GM23338 (cell line): ENCODE data around the gene ARL14EP. TPM values are rescaled to one million over a fixed set of nuclear protein-coding genes. Genes with fewer than 3 reads are reported as not detected.

Experiments used
- ATAC-seq: fragments of 200-7000 bp; cut with Tn5 transposase; 3 replicates; pipeline ENCODE4 v1.9.1; 2020
- DNase-seq: peaks from one replicate; pipeline ENCODE4 v3.0.0-alpha.2; 2015; ENCODE audit warnings: low spot score
- H2AFZ ChIP-seq: fragments of 200-600 bp; sonication (generic); 2 replicates; pipeline ENCODE4 v1.8.0; 2016; ENCODE audit warnings: antibody characterized with exemption, mild to moderate bottlenecking, moderate library complexity
- H3F3A ChIP-seq: fragments of 200-600 bp; sonication (generic); replicated peaks from 2 replicates; pipeline ENCODE4 v1.8.0; 2017; ENCODE audit warnings: antibody characterized with exemption, mixed run types, low read depth
- H3K27ac ChIP-seq: fragments of 200-600 bp; sonication (generic); 2 replicates; pipeline ENCODE4 v1.6.1; 2016; ENCODE audit warnings: low read depth
- H3K27me3 ChIP-seq: fragments of 200-600 bp; sonication (generic); 2 replicates; pipeline ENCODE4 v1.8.0; 2016; ENCODE audit warnings: mild to moderate bottlenecking, mixed run types, moderate library complexity; ENCODE audit not compliant: insufficient read depth
- H3K36me3 ChIP-seq: fragments of 200-600 bp; sonication (generic); 2 replicates; pipeline ENCODE4 v1.8.0; 2016; ENCODE audit warnings: mild to moderate bottlenecking; ENCODE audit not compliant: insufficient read depth
- H3K4me1 ChIP-seq: fragments of 200-600 bp; sonication (generic); 2 replicates; pipeline ENCODE4 v1.8.0; 2016; ENCODE audit warnings: mild to moderate bottlenecking, moderate library complexity; ENCODE audit not compliant: insufficient read depth
- H3K4me2 ChIP-seq: fragments of 200-600 bp; sonication (generic); 2 replicates; pipeline ENCODE4 v1.7.1; 2017; ENCODE audit warnings: mixed run types
- H3K4me3 ChIP-seq: fragments of 200-600 bp; sonication (generic); 2 replicates; pipeline ENCODE4 v1.6.1; 2016; ENCODE audit warnings: mixed run types
- H3K79me2 ChIP-seq: fragments of 200-600 bp; sonication (generic); replicated peaks from 2 replicates; pipeline ENCODE4 v1.8.0; 2017; ENCODE audit warnings: mild to moderate bottlenecking; ENCODE audit not compliant: insufficient read depth
- H3K9me2 ChIP-seq: fragments of 200-600 bp; sonication (generic); 2 replicates; pipeline ENCODE4 v1.8.0; 2017; ENCODE audit not compliant: insufficient read depth
- H4K20me1 ChIP-seq: fragments of 200-600 bp; sonication (generic); replicated peaks from 2 replicates; pipeline ENCODE4 v1.8.0; 2017; ENCODE audit warnings: mild to moderate bottlenecking; ENCODE audit not compliant: insufficient read depth
- H3K27ac Mint-ChIP-seq: 2 replicates; pipeline ENCODE4 v1.8.0; 2020; ENCODE audit warnings: inconsistent platforms, mild to moderate bottlenecking, moderate library complexity, mixed read lengths
- H3K27me3 Mint-ChIP-seq: 3 replicates; pipeline ENCODE4 v1.8.0; 2022; ENCODE audit warnings: low read depth, mild to moderate bottlenecking, moderate library complexity, mixed read lengths, inconsistent platforms; ENCODE audit not compliant: insufficient read depth, poor library complexity
- H3K36me3 Mint-ChIP-seq: 3 replicates; pipeline ENCODE4 v1.8.0; 2021; ENCODE audit warnings: low read depth, mild to moderate bottlenecking, inconsistent platforms, moderate library complexity, mixed read lengths
- H3K4me1 Mint-ChIP-seq: 3 replicates; pipeline ENCODE4 v1.8.0; 2020; ENCODE audit warnings: mild to moderate bottlenecking, inconsistent platforms, mixed read lengths
- H3K4me3 Mint-ChIP-seq: 3 replicates; pipeline ENCODE4 v1.8.0; 2021; ENCODE audit warnings: moderate library complexity, mild to moderate bottlenecking, inconsistent platforms, mixed read lengths
- H3K9me3 Mint-ChIP-seq: 3 replicates; pipeline ENCODE4 v1.8.0; 2020; ENCODE audit warnings: moderate library complexity, mild to moderate bottlenecking, inconsistent platforms, mixed read lengths
- CTCF ChIP-seq, 2 experiments: fragments of 200-600 bp in 1 of 2; sonication (generic) in 1 of 2; conservative IDR thresholded peaks; 2 replicates each; pipeline versions ENCODE4 v1.5.1 to v1.6.1; 2016 to 2017; ENCODE audit warnings: antibody characterized with exemption in 2 of 2, low read depth in 2 of 2, mild to moderate bottlenecking in 2 of 2, moderate library complexity in 1 of 2
- EZH2 ChIP-seq: fragments of 200-600 bp; sonication (generic); IDR thresholded peaks from one replicate; pipeline ENCODE4 v1.8.0; 2017; ENCODE audit warnings: antibody characterized with exemption, mild to moderate bottlenecking, low read depth; ENCODE audit not compliant: unreplicated experiment
- EZH2phosphoT487 ChIP-seq: fragments of 200-600 bp; sonication (generic); IDR thresholded peaks from one replicate; pipeline ENCODE4 v1.8.1; 2018; ENCODE audit warnings: antibody characterized with exemption; ENCODE audit not compliant: unreplicated experiment
- JUNB ChIP-seq: IDR thresholded peaks from one replicate; pipeline ENCODE4 v1.6.1; 2016; ENCODE audit warnings: antibody characterized with exemption; ENCODE audit not compliant: unreplicated experiment
- NANOG ChIP-seq: IDR thresholded peaks from 2 replicates; pipeline ENCODE4 v1.6.1; 2016; ENCODE audit warnings: antibody characterized with exemption, borderline replicate concordance
- POLR2AphosphoS5 ChIP-seq: IDR thresholded peaks from 2 replicates; pipeline ENCODE4 v1.6.1; 2016; ENCODE audit warnings: antibody characterized with exemption, low read depth
- REST ChIP-seq: IDR thresholded peaks from one replicate; pipeline ENCODE4 v1.6.1; 2018; ENCODE audit warnings: antibody characterized with exemption; ENCODE audit not compliant: unreplicated experiment
- STAT1 ChIP-seq: IDR thresholded peaks from one replicate; pipeline ENCODE4 v1.6.1; 2016; ENCODE audit warnings: antibody characterized with exemption; ENCODE audit not compliant: unreplicated experiment
- ZNF114 ChIP-seq: fragments of 250-450 bp; sonication (Bioruptor Pico); IDR thresholded peaks from 2 replicates; pipeline ENCODE4 v1.5.0; 2020; ENCODE audit warnings: mild to moderate bottlenecking, moderate library complexity
- ZNF331 ChIP-seq: fragments of 250-450 bp; sonication (Bioruptor Pico); IDR thresholded peaks from 2 replicates; pipeline ENCODE4 v1.5.0; 2020; ENCODE audit warnings: low read depth, mild to moderate bottlenecking, moderate library complexity
- ZNF462 ChIP-seq: fragments of 250-450 bp; sonication (Bioruptor Pico); IDR thresholded peaks from 2 replicates; pipeline ENCODE4 v1.5.0; 2020; ENCODE audit warnings: mild to moderate bottlenecking, moderate library complexity
- polyA plus RNA-seq: library from polyadenylated mRNA; unstranded; fragments of >200 nt; fragmentation: Nextera tagmentation; extraction: Ambion mirVana; gene quantifications from 2 replicates; pipeline ENCODE4 v1.2.1, GENCODE V29; 2016
- total RNA-seq: library from RNA; depleted of rRNA; stranded (reverse); fragments of >200 nt; shearing (Covaris generic); gene quantifications from 2 replicates; pipeline ENCODE4 v1.2.3, GENCODE V29; 2014

The ARL14EP gene
- total and polyA plus RNA-seq, 2 experiments from 2014 or later, result 33.4 to 62.0 TPM

GRCh38 chr11:30326906-30327305 lies 4.0 kb downstream of the ARL14EP start (continued):
- no peak for TF ChIP-seq REST
- TF ChIP-seq NANOG, result no peak

GRCh38 chr11:30328681-30329080 lies 5.8 kb downstream of the ARL14EP start:
- Histone ChIP-seq H3K9me2 (no peaks in the 10 kb centered on the region), H2AFZ (no peak overlapping the region), H3K36me3 (no peaks in the 10 kb centered on the region; the same call in 1 of the 2 replicates), H3K4me2 (no peak overlapping the region), H3K79me2 (peaks cover 77% of the 10 kb centered on the region), H3K27me3 (no peaks in the 10 kb centered on the region), H3K4me1 (peaks cover 10% of the 10 kb centered on the region), H3F3A (no peaks in the 10 kb centered on the region), H3K4me3 (no peak overlapping the region), H4K20me1 (peaks cover 14% of the 10 kb centered on the region), H3K27ac (no peak overlapping the region)
- TF ChIP-seq NANOG, result no peak
- no peak for TF ChIP-seq EZH2phosphoT487
- no peak for TF ChIP-seq ZNF462 (CRISPR knock-in tag)
- TF ChIP-seq STAT1, result no peak
- no peak for TF ChIP-seq JUNB
- no peak for TF ChIP-seq EZH2
- TF ChIP-seq POLR2AphosphoS5, result no peak
- no peak for TF ChIP-seq CTCF (conservative IDR thresholded peaks at IDR 0.05; ENCODE audit: low read depth in 2 of 2)
- TF ChIP-seq ZNF331 (CRISPR knock-in tag), result no peak
- no peak for TF ChIP-seq ZNF114 (CRISPR knock-in tag)
- no peak for ATAC-seq
- Mint-ChIP-seq H3K4me3 (no peak overlapping the region), H3K4me1 (peaks cover 15% of the 10 kb centered on the region), H3K9me3 (no peaks in the 10 kb centered on the region), H3K27me3 (no peaks in the 10 kb centered on the region), H3K27ac (no peak overlapping the region), H3K36me3 (peaks cover 15% of the 10 kb centered on the region)
- no peak for DNase-seq
